HEK293 (cell line): ENCODE measurements around the gene SP2.

ENCODE experiments used
- ELK4 ChIP-seq: IDR thresholded peaks from 2 replicates; pipeline ENCODE4 v1.6.1; 2011; ENCODE audit warnings: mild to moderate bottlenecking, low read depth, low read length, borderline replicate concordance
- HOXA7 ChIP-seq: sonication (generic); formaldehyde crosslinking; IDR thresholded peaks from 2 replicates; pipeline ENCODE4 v1.8.1; 2022; ENCODE audit warnings: missing genetic modification reagents, borderline replicate concordance
- HOXD13 ChIP-seq: sonication (generic); formaldehyde crosslinking; IDR thresholded peaks from 2 replicates; pipeline ENCODE4 v1.8.0; 2022; ENCODE audit warnings: missing genetic modification reagents, borderline replicate concordance
- INSM2 ChIP-seq: fragments of 450-650 bp; formaldehyde crosslinking; IDR thresholded peaks from 2 replicates; pipeline ENCODE4 v1.5.1; 2016; ENCODE audit warnings: missing biosample characterization, missing genetic modification characterization
- PATZ1 ChIP-seq: fragments of 450-650 bp; formaldehyde crosslinking; IDR thresholded peaks from 2 replicates; pipeline ENCODE4 v1.5.1; 2016; ENCODE audit warnings: missing biosample characterization, missing genetic modification characterization
- PRDM10 ChIP-seq: fragments of 450-650 bp; formaldehyde crosslinking; IDR thresholded peaks from 2 replicates; pipeline ENCODE4 v1.5.1; 2016; ENCODE audit warnings: missing biosample characterization, missing genetic modification characterization
- SALL2 ChIP-seq: fragments of 450-650 bp; formaldehyde crosslinking; IDR thresholded peaks from 2 replicates; pipeline ENCODE4 v1.5.0; 2017; ENCODE audit warnings: missing biosample characterization, mild to moderate bottlenecking, missing genetic modification characterization, borderline replicate concordance
- ZNF112 ChIP-seq: fragments of 450-650 bp; formaldehyde crosslinking; IDR thresholded peaks from 2 replicates; pipeline ENCODE4 v1.5.0; 2017; ENCODE audit warnings: missing biosample characterization, missing genetic modification characterization
- ZNF202 ChIP-seq: fragments of 450-650 bp; formaldehyde crosslinking; IDR thresholded peaks from 2 replicates; pipeline ENCODE4 v1.5.1; 2016; ENCODE audit warnings: missing biosample characterization, missing genetic modification characterization, borderline replicate concordance
- ZNF221 ChIP-seq: fragments of 450-650 bp; formaldehyde crosslinking; IDR thresholded peaks from 2 replicates; pipeline ENCODE4 v1.5.1; 2017; ENCODE audit warnings: missing biosample characterization, missing genetic modification characterization, borderline replicate concordance
- ZNF23 ChIP-seq: fragments of 450-650 bp; formaldehyde crosslinking; IDR thresholded peaks from 2 replicates; pipeline ENCODE4 v1.5.1; 2016; ENCODE audit warnings: missing biosample characterization, missing genetic modification characterization, borderline replicate concordance
- ZNF311 ChIP-seq: fragments of 450-650 bp; formaldehyde crosslinking; IDR thresholded peaks from 2 replicates; pipeline ENCODE4 v1.5.1; 2017; ENCODE audit warnings: missing biosample characterization, missing genetic modification characterization, borderline replicate concordance
- ZNF324 ChIP-seq: fragments of 450-650 bp; formaldehyde crosslinking; IDR thresholded peaks from 2 replicates; pipeline ENCODE4 v1.5.1; 2016; ENCODE audit warnings: missing biosample characterization, missing genetic modification characterization
- ZNF354C ChIP-seq: fragments of 450-650 bp; formaldehyde crosslinking; IDR thresholded peaks from 2 replicates; pipeline ENCODE4 v1.5.1; 2016; ENCODE audit warnings: missing biosample characterization, missing genetic modification characterization, low read depth, borderline replicate concordance
- ZNF394 ChIP-seq: fragments of 450-650 bp; formaldehyde crosslinking; IDR thresholded peaks from 2 replicates; pipeline ENCODE4 v1.5.1; 2016; ENCODE audit warnings: missing biosample characterization, missing genetic modification characterization, mild to moderate bottlenecking, moderate library complexity, borderline replicate concordance
- ZNF596 ChIP-seq: fragments of 450-650 bp; IDR thresholded peaks from 2 replicates; pipeline ENCODE4 v1.5.0; 2018; ENCODE audit warnings: missing biosample characterization, mild to moderate bottlenecking, missing genetic modification characterization, moderate library complexity
- ZNF610 ChIP-seq: fragments of 450-650 bp; formaldehyde crosslinking; IDR thresholded peaks from 2 replicates; pipeline ENCODE4 v1.5.1; 2016; ENCODE audit warnings: missing biosample characterization, missing genetic modification characterization, borderline replicate concordance
- ZNF654 ChIP-seq: fragments of 450-650 bp; formaldehyde crosslinking; IDR thresholded peaks from 2 replicates; pipeline ENCODE4 v1.5.1; 2016; ENCODE audit warnings: low read depth, missing biosample characterization, missing genetic modification characterization
- ZNF677 ChIP-seq: fragments of 450-650 bp; IDR thresholded peaks from 2 replicates; pipeline ENCODE4 v1.5.0; 2018; ENCODE audit warnings: missing biosample characterization, mild to moderate bottlenecking, missing genetic modification characterization, moderate library complexity
- ZNF76 ChIP-seq: fragments of 450-650 bp; formaldehyde crosslinking; IDR thresholded peaks from 2 replicates; pipeline ENCODE4; 2016; ENCODE audit warnings: low read depth, missing biosample characterization, missing genetic modification characterization, borderline replicate concordance
- ZNF777 ChIP-seq: fragments of 450-650 bp; formaldehyde crosslinking; IDR thresholded peaks from 2 replicates; pipeline ENCODE4 v1.5.1; 2017; ENCODE audit warnings: missing biosample characterization, missing genetic modification characterization, borderline replicate concordance
- ZSCAN30 ChIP-seq: fragments of 450-650 bp; IDR thresholded peaks from 2 replicates; pipeline ENCODE4 v1.5.1; 2018; ENCODE audit warnings: missing biosample characterization, mild to moderate bottlenecking, missing genetic modification characterization, moderate library complexity
- TF ChIP-seq, protein P1 (sequence below): fragments of 450-650 bp; formaldehyde crosslinking; IDR thresholded peaks from 2 replicates; pipeline ENCODE4 v1.5.1; 2016; ENCODE audit warnings: missing biosample characterization, missing genetic modification characterization
- TF ChIP-seq, protein P2 (sequence below): fragments of 450-650 bp; formaldehyde crosslinking; IDR thresholded peaks from 2 replicates; pipeline ENCODE4 v1.5.1; 2016; ENCODE audit warnings: missing biosample characterization, missing genetic modification characterization, borderline replicate concordance

SP2 gene

DNA sequence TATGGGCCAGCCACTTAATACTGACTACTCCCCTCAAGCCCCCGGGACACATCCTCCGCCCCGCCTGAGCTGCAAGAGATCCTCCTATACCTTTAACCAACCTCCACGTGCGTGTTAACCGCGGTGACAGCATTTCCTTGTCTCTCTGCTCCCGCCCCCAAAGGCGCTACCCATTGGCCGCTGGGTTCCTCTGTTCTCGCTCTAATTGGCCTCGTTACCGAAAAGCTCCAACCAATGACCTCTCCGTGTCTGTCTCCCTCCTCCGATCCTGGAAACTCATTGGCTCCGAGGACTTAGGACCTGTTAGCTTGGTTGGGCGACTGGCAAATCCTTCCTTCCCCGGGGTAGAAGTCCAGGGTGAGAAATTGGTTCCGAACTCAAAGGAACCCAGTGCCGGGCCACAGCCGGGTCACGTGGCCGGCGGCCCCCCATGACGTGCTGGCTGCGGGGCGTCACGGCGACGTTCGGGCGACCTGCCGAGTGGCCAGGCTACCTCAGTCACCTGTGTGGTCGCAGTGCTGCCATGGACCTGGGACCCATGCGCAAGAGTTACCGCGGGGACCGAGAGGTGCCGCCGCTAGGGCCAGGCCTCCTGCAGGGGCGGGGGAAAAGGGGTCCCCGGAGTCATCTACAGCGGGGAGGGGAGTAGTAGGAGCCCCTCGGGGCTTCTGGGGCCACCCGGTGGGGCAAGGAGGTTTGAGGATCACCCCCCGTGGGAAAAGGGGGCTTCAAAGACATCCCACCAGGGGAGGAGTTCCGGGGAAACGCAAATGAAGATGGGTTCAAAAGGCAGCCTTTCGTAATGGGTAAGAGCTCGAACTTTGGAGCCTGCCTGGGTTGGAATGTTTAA, 45.4 kb downstream of the SP2 start, which contains the start of gene PNPO (continued):
- TF ChIP-seq, protein P1, sequence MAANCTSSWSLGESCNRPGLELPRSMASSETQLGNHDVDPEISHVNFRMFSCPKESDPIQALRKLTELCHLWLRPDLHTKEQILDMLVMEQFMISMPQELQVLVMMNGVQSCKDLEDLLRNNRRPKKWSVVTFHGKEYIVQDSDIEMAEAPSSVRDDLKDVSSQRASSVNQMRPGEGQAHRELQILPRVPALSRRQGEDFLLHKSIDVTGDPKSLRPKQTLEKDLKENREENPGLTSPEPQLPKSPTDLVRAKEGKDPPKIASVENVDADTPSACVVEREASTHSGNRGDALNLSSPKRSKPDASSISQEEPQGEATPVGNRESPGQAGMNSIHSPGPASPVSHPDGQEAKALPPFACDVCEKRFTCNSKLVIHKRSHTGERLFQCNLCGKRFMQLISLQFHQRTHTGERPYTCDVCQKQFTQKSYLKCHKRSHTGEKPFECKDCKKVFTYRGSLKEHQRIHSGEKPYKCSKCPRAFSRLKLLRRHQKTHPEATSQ (tag by site-specific recombination) = no peak
- no peak for TF ChIP-seq ZNF677 (tag by site-specific recombination)
- TF ChIP-seq ZNF777 = no peak
- TF ChIP-seq HOXA7 (CRISPR knock-in tag) = no peak
- TF ChIP-seq, protein P2, sequence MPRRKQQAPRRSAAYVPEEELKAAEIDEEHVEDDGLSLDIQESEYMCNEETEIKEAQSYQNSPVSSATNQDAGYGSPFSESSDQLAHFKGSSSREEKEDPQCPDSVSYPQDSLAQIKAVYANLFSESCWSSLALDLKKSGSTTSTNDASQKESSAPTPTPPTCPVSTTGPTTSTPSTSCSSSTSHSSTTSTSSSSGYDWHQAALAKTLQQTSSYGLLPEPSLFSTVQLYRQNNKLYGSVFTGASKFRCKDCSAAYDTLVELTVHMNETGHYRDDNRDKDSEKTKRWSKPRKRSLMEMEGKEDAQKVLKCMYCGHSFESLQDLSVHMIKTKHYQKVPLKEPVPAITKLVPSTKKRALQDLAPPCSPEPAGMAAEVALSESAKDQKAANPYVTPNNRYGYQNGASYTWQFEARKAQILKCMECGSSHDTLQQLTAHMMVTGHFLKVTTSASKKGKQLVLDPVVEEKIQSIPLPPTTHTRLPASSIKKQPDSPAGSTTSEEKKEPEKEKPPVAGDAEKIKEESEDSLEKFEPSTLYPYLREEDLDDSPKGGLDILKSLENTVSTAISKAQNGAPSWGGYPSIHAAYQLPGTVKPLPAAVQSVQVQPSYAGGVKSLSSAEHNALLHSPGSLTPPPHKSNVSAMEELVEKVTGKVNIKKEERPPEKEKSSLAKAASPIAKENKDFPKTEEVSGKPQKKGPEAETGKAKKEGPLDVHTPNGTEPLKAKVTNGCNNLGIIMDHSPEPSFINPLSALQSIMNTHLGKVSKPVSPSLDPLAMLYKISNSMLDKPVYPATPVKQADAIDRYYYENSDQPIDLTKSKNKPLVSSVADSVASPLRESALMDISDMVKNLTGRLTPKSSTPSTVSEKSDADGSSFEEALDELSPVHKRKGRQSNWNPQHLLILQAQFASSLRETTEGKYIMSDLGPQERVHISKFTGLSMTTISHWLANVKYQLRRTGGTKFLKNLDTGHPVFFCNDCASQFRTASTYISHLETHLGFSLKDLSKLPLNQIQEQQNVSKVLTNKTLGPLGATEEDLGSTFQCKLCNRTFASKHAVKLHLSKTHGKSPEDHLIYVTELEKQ = no peak
- peak; percentile 46; the same call in 1 of the 2 replicates for TF ChIP-seq INSM2 (tag by site-specific recombination)
- no peak for TF ChIP-seq HOXD13 (CRISPR knock-in tag)
- TF ChIP-seq ZNF354C (tag by site-specific recombination) = no peak
- no peak for TF ChIP-seq ZNF610 (tag by site-specific recombination)
- TF ChIP-seq ZNF76 = no peak
- no peak for TF ChIP-seq ZNF311
- TF ChIP-seq SALL2 (tag by site-specific recombination) = no peak
- no peak for TF ChIP-seq ZNF202 (tag by site-specific recombination)
- no peak; the same call in 1 of the 2 replicates for TF ChIP-seq ZSCAN30 (tag by site-specific recombination)
- TF ChIP-seq ZNF221 = no peak
- no peak; the same call in 1 of the 2 replicates for TF ChIP-seq ZNF596 (tag by site-specific recombination)
- TF ChIP-seq PRDM10 (tag by site-specific recombination) = peak; percentile 86
- TF ChIP-seq ZNF23 (tag by site-specific recombination) = no peak
- TF ChIP-seq ZNF112 (tag by site-specific recombination) = no peak
- TF ChIP-seq ZNF654 = no peak
- peak; percentile 68 for TF ChIP-seq PATZ1 (tag by site-specific recombination)
- TF ChIP-seq ZNF324 (tag by site-specific recombination) = peak; percentile 18; the same call in 1 of the 2 replicates
- TF ChIP-seq ELK4 = no peak
- TF ChIP-seq ZNF394 (tag by site-specific recombination) = no peak
